Erythroblast (primary cell): Measurements from ENCODE around the gene TUBB3.

Source experiments
- GATA1 ChIP-seq: IDR thresholded peaks from 2 replicates; pipeline ENCODE4 v1.6.1; 2011; ENCODE audit warnings: low read depth, mild to moderate bottlenecking, control low read depth, low read length, moderate library complexity
- POLR2A ChIP-seq: IDR thresholded peaks from 2 replicates; pipeline ENCODE4 v1.6.1; 2011; ENCODE audit warnings: mild to moderate bottlenecking, low read length

- TF ChIP-seq POLR2A (no peak), GATA1 (no peak)
Measured at GRCh38 chr16:89899879-89900481, 23.2 kb upstream of the TUBB3 start.
